NCI-H187 (cell line): ENCODE results near the gene MT1H.

Experiments used
- DNase-seq, 2 experiments: peaks; one replicate each; lab custom pipeline; 2025; lab: John Stamatoyannopoulos, UW

The MT1H gene

DNA sequence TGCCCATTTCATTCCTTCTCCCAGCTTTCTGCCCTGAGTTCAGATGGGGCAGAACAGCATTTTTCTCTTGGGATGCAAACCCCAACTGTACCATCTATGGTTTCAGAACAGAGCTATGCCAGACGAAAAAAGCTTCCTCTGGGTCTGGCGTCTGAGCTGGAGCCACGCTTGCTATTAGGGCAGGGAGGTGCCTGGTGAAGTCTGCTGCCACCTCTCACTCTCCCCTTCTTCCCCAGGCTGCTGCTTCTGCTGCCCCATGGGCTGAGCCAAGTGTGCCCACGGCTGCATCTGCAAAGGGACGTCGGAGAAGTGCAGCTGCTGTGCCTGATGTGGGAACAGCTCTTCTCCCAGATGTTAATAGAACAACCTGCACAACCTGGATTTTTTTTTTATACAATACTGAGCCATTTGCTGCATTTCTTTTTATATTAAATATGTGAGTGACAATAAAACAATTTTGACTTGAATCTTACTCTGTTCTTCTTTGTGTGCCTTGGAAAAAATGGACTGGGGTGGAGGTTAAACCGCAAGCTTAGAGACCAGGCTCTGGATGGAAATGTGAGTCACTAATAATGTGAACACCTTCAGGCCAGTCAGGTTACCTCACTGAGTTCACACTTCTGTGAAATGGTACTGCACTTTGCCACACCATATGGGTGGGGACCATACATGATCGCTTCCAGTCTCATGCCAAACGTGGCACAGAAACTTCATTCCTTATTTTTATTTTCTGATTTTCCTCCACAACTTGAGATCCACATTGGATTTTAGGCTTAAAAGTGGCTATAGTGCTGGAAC lies 32.8 kb upstream of the MT1H start:
- no peak for DNase-seq

DNA sequence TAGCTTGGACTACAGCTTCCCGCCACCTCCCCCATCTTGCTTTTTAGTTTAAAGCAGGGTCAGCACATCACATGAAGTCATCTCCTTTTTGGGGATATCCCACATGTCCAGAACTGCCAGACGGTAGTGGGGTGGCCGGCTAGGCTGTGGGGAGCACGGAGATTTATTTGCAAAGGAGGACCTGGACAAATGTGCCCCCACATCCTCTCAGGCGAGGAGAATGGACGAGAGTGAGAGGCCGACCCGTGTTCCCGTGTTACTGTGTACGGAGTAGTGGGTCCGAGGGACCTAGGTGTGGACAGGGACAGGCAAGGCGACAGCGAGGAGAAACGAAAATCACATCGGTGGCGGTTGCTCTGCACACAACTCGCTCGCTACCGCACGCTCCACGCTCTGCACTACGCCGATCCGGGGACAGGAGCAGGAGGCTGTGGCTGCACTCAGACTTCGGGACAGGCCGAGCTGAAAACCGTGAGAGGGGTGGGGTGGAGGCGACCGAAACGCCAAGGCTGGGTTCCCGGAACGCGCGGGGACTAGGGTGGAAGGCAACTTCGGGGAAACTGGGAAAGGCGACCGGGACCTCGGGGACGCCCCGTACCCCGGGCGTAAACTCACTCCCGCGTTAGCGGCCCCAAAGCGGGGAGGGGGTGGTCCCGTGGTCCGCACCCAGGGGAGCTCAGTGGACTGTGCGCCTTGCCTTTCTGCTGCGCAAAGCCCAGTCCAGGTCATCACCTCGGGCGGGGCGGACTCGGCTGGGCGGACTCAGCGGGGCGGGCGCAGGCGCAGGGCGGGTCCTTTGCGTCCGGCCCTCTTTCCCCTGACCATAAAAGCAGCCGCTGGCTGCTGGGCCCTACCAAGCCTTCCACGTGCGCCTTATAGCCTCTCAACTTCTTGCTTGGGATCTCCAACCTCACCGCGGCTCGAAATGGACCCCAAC lies 31.5 kb upstream of the MT1H start, which contains the start of gene MT1A:
MT1A (plus strand) TSS at position 853 of the 937 bp plus-strand sequence; CDS start at position 926, 73 bp downstream.
- DNase-seq, result no peak

DNA sequence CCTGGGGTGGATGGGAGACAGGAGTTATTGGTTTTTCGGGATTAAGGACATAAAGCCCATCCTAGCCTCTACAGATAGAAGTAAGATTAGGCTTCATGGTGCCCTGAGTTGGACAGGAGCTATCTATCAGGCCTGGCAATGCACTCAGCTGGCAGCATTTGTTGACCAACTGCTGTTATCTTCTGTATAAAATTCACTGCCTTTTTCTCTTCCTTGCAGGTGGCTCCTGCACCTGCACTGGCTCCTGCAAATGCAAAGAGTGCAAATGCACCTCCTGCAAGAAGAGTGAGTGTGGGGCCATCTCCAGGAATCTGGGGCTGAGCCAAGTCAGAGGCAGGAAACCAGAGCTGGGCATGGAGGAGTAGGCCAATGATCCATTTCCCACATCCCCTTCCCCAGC lies 30.6 kb upstream of the MT1H start:
- DNase-seq, result no peak

DNA sequence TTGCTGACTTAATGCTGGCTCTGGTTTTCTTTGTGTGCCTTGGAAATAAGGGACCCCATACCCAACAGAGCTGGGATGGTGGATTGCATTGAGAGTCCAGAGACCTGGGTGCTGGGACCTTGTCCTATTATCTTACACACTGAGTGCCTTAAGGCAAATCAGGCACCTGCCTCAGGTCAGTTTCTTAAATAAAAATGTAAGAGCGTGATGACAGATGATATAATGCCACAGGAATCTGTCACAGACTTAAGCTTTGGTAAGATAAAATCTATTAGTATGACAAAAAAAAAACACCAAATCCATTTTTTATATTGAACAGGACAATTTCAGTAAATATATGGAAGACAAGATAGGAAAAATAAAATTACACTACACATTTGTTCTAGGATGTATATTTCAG lies 29.5 kb upstream of the MT1H start:
- DNase-seq, result no peak

DNA sequence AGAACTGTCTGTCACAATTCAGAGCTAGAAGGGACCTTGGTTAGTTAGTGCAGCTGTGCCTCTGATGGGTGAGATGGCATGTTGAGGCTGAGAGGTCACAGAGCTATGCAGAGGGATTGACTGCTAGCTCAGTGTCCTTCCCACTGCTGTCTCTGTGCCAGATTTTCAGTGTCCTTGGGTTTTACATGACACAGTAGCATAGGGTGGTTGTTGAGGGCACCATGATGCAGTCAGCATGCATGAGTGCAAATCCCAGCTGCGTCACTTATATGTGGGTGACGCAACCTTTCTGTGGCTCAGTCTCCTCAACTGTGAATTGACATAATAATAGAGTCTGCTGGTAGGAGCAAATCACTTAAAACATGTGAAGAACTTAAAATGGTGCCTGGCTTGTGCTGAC lies 28.4 kb upstream of the MT1H start:
- DNase-seq, result no peak

DNA sequence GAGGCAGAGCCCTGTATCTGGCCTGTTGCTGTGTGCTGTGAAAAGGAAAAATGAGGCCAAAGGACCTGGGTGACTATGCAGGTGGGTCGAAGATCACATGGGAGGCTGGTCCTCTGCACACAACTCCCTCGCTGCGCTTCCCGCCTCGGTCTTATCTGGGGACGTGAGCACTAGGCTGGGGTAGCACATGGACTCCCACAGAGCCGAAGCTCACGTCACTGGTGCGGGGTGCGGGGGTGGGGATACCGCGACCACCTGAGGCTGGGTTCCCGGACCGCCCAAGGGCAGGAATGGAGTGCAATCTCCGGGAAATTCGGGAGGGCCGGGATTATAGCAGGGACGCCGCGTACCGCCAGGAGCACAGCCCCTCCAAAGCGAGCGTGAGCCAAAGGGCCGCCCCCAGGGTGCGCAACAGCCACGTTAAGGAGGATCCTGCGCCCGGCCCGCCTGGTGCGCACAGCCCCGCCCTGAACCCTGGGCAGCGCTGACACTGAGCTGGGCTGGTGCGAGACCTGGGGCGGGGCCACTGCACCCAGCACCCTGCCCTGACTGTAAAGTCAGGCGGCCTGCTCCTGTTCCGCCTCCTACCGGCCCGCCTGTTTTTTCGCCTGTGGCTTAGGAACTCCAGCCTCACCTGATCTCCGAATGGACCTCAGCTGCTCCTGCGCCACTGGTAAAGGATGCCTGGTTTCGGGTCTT lies 26.4 kb upstream of the MT1H start:
- DNase-seq, result no peak

DNA sequence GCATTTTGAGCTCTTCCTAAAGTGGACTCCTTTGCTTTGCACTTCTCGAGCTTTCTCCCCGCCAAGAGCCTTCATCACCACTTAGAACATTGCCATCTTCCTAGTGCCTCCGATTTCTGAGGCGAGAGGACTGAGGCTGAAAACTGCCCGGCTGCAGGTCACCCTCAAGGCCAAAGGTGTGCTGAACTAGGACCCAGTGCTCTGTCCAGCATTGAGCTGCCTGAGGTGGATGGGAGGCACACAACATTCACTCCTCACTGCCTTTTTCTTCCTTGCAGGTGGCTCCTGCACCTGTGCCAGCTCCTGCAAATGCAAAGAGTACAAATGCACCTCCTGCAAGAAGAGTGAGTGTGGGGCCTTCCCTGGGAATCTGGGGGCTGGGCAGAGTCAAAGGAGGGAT lies 25.8 kb upstream of the MT1H start:
- no peak for DNase-seq

DNA sequence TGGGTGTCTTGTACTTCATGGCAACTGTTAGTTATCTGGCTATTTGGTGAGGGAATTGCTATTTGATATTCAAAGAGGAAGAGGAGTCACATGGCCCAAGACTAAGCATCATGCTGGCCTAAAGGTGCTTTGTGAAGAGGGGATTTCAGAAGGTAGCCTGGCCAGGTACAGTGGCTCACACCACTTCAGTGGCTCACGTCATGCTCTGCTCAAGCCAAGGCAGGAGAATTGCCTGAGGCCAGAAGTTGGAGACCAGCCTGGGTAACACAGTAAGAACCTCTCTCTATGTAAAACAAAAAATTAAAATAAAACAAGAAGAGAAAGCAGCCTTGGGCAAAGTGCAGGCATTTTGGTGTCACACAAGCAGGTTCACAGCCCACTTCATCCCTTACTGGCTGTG lies 24.3 kb upstream of the MT1H start:
- no peak for DNase-seq

DNA sequence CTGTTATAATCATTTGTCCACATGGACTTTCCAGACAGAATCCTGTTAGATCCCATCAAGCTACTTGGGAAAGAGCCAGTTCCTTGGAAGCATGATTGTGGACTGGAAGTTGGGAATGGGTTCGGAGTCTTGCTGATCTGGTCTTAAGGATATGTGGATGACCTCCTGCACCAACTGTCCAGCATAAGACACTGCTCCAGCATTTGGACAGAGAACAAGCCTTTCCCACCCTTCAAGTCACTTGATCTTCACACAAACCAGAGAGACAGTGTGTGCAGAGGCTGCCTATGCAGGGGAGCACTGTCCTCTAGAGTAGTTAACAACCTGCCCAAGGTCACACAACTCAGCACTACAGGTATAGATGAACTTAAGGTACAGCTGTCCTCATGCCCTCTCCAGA lies 23.8 kb upstream of the MT1H start:
- DNase-seq, result no peak

DNA sequence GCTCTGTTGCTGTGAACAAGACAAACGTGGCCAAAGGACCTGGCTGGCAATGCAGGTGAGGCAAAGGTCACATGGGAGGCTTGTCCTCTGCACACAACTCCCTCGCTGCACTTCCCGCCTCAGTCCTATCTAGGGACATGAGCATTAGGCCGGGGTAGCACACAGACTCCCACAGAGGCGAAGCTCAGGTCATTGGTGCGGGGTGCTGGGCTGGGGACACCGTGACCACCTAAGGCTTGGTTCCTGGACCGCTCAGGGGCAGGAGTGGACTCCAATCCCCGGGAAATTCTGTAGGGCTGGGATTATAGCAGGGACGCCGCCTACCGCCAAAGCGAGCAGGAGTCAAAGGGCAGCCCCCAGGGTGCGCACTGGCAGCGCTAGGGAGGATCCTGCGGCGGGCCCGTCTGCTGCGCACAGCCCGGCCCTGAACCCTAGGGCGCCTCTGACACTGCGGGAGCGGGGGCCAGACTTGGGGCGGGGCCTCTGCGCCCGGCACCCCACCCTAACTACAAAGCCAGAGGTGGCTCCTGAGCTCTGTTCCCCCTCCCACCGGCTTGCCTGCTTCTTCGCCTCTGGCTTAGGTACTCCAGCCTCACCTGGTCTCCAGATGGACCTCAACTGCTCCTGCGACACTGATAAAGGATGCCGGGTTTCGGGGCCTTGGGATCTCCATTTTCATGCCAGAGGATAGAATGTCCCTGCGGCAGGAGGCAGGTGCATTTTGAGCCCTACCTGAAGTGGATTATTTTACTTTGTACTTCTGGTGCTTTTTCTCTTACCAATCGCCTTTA lies 21.8 kb upstream of the MT1H start:
- no peak for DNase-seq

DNA sequence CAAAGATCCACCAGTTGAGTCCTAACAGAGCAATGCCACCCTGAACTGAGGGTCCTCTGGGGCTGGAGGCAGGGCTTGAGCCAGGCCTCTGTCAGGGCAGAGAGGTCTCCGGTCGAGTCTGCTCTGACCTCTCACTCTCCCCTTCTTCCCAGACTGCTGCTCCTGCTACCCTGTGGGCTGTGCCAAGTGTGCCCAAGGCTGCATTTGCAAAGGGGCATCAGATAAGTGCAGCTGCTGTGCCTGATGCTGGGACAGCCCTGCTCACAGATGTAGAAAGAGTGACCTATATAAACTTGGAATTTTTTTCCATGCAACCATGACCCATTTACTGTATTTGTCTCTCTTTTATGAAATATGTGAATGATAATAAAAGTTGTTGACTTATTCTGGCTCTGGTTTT lies 20.3 kb upstream of the MT1H start:
- no peak for DNase-seq

DNA sequence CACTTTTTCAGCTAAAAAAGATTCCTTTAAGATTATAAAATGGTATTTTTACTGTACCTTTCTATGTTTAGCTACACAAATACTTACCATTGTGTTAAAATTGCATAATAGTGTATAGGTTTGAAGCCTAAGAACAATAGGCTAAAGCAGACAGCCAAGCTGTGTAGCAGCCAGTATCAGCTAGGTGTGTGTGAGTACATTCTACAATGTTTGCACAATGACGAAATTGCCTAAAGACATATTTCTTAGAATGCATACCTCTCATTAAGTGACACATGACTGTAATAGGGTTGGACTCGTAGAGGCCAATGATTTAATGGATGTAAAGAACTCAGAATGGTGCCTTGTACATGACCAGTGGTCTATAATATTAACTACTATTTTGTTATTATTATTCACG lies 19.8 kb upstream of the MT1H start:
- DNase-seq, result no peak

DNA sequence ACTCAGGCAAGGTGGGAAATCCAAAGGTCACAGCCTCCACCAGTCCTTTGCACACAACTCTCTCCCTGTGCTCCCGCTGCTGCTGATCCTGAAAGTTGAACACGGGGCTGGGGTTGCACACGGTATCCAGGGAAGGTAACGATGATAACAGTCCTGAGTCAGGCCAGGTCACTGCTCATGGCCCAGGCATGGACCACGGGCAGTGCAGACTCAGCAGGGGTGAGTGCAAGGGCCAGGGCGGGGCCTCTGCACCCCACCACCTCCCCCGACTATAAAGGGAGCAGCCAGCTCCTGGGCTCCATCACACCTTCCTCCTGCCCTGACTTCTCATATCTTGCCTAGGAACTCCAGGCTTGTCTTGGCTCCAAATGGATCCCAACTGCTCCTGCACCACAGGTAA lies 18.0 kb upstream of the MT1H start, which contains the start of gene MT1B:
MT1B (plus strand) TSS at position 301 of the 400 bp plus-strand sequence; CDS start at position 369, 68 bp downstream.
- no peak for DNase-seq

DNA sequence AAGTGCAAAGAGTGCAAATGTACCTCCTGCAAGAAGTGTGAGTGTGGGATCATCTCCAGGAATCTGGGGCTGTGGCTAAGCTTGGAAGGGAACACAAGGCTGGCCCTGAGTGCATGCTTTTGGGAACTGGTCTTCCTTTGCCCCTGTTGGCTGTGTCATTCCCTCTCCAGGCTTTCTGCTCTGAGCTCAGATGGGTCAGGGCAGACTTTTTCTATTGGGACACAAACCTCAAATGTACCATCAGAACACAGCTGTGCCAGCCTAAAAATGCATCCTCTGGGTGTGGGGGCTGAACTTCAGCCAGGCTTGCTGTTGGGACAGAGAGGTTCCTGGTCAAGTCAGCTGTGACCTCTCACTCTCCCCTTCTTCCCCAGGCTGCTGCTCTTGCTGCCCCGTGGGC lies 17.0 kb upstream of the MT1H start:
- no peak for DNase-seq

DNA sequence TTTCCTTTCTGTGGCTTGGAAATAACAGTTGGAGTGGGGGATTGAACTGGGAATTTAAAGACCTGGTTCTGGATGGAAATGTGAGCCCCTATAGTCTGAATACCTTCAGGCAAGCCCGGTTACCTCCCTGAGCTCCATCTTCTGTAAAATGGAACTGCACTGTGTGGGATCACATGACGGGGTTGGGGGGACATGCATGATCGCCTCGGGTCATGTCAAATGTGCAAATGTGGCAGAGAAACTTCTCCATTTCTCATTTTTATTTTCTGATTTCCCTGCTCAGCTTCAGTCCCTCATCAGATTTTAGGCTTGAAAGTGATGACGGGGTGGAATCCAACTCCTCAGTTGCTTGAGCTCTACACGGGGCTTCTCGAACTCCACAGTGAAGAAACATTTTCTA lies 16.4 kb upstream of the MT1H start:
- DNase-seq, result no peak

DNA sequence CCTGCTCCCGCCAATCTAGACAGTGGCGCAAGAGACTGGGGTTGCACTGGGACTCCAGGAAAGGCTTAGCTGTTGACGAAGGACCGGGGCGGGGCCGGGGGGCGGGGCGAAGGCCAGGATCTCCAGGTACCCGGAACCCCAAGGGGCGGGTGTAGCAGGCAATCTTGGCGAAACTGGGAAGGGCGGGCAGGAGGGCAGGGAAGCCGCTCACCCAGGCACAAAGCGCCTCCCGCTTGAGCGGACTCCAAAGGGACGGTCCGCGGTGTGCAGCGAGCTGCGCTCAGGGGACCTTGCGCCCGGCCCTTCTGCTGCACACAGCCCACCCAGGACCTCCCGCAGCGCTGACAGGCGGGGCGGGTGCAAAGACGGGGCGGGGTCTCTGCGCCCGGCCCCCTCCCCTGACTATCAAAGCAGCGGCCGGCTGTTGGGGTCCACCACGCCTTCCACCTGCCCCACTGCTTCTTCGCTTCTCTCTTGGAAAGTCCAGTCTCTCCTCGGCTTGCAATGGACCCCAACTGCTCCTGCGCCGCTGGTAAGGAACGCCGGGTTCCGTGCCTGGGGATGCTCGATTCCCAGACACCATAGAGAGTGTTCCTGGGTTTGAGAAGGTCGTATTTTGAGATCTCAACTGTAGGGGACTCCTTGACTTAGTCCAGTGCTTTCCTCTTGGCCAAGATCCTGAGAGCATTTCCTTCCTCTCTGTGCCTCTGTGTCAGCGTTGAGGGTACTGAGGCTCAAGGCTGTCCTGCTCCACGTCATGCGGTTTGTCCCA lies 11.9 kb upstream of the MT1H start, which contains the start of gene MT1F:
MT1F (plus strand) TSS at position 405 of the 772 bp plus-strand sequence; CDS start at position 505, 100 bp downstream.
- DNase-seq, result peak; percentile 18 to 63

DNA sequence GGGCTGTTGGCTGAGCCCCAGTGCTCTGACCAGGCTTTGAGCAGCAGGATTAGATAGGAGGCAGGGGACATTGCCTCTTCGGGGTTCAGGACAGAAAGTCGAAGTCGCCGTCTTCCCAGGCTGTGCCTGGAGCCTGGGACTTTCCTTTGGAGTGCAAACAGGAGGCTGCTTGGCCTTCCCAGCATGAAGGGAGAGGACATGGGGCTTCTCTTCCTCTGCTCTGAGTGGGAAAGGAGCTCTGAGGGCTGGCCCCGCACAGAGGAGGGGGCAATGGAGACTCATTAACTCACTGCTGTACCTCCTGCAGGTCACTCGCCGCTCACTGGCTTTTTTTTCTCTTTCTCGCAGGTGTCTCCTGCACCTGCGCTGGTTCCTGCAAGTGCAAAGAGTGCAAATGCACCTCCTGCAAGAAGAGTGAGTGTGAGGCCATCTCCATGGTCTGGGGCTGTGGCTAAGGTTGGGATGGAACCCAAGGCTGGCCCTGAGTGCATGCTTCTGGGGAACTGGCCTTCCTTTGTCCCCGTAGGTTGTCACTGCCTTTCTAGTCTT lies 11.2 kb upstream of the MT1H start:
- no peak for DNase-seq

DNA sequence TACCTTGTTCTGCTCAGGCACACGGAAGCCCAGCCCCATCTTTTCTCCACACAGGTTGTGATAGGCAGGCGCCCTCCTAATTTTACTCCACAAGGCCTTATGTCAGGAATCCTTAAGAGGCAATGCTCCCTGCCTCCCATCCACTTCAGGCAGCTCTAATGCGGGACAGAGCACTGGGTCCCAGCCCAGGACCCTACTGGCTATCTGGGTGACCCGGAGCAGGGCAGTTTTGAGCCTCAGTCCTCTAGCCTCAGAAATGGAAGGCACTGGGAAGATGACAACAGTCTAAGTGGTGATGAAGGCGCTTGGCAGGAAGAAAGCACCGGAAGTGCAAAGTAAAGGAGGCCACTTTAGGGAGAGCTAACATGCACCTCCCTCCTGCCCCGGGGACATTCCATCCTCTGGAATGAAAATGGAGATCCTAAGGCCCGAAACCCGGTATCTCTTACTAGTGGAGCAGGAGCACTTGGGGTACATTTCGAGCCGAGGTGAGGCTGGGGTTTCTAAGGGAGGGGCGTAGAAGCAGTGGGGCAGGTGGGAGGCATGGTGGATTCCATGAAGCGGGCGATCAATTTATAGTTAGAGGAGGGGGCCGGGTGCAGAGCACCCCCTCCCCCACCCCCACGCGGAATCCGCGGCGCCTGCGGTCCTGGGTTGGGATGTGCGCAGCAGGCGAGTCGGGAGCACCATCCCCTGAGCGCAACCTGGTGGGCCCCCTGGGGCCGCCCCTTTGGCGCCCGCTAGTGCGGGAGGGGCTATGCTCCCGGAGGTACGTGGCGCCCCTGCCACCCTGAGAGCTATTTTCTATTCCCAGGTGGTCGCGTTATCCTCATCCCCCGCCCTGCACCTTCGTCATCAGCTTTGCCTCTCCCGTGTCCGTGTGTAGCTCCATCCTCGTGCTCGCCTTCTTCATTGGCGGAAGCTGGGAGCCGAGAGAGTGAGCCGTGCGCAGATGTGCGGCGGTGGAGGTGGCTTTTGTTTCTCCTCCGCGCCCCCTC lies 7.0 kb upstream of the MT1H start:
- DNase-seq, result no peak

DNA sequence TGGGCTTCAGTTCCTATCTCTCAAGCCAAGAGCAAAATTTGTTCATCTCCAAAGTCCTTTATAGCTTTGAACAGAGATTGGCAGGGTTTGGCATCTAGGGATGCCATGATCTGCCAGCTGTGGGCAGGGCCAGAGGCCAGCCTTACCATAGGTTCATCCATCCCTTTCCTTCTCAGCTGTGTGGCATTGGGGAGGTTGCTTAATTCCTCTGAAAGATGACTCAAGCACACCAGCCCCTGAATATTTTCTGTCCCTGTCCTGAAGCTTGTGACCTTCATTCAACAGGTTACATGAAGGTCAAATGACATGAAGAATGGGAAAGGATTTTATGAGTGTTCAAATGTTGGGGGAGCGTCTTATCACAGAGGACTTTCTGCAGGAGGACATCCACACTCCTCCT lies 5.1 kb upstream of the MT1H start:
- no peak for DNase-seq
